Measurements from ENCODE around the gene MAPT. TPM values are rescaled to one million over a fixed set of nuclear protein-coding genes. Genes with fewer than 3 reads are reported as not detected.

The MAPT gene
- total and polyA plus RNA-seq, 2 of the 13 experiments (the other 11 are each of a cell fraction or from before 2014, with no cell fraction given) = 2.1 to 2.8 TPM

DNA sequence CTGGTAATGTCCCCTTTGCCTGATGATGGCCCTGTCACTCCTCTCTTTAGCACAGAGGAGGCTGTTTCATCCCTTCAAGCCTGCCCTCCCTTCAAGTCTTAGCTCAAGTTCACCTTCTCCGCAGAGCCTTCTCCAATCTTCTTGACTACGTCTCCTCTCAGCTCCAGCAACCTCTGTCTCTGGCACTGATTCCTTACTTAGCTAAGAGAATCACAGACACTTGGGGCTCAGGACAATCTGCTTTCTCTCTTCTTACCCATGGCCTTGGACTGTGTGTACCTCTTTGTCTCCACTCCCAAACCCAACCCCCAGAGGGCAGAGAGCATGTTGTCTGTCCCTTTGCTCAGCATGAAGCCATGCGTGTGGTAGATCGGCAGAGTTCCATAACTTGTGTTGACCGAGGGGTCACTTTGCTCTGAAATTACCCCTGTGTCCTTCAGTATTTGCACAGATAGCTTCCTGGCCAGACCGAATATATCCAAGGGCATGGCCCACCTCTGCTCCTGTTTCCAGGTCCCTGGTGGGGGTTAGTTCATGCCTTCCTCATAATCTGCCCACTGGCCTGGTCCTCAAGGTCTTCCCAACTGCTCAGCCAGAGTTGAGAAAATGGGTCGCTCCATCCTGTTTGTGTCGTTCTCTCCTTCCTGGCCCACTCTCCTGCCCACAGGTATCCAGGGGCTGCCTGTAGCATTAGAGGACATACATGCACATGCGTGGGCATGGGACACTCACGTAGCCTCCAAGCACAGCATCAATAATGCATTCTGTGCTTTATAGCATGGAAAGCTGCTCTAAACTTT lies 41.6 kb downstream of the MAPT start (continued):
- TF ChIP-seq ZIK1 (CRISPR knock-in tag; IDR thresholded peaks at IDR 0.05; ENCODE audit: borderline replicate concordance, low read depth) (peak; percentile 40; the same call in 1 of the 2 replicates), SOX5 (CRISPR knock-in tag; IDR thresholded peaks at IDR 0.05; ENCODE audit: borderline replicate concordance) (peak; percentile 98), TMF1 (CRISPR knock-in tag; IDR thresholded peaks at IDR 0.05; ENCODE audit: low read depth) (peak; percentile 65; the same call in 1 of the 2 replicates), GTF2F1 (IDR thresholded peaks at IDR 0.05; ENCODE audit: low read length) (no peak), ZSCAN30 (CRISPR knock-in tag; IDR thresholded peaks at IDR 0.05) (no peak), CENPT (CRISPR knock-in tag; IDR thresholded peaks at IDR 0.05; ENCODE audit: low read depth) (no peak), ZNF605 (CRISPR knock-in tag; IDR thresholded peaks at IDR 0.05) (peak; percentile 93), ZNF235 (CRISPR knock-in tag; IDR thresholded peaks at IDR 0.05; ENCODE audit: borderline replicate concordance) (no peak), KMT2B (CRISPR knock-in tag; IDR thresholded peaks at IDR 0.05) (no peak), ZNF557 (CRISPR knock-in tag; IDR thresholded peaks at IDR 0.05) (no peak), IRX3 (CRISPR knock-in tag; IDR thresholded peaks at IDR 0.05; ENCODE audit: borderline replicate concordance, low read depth) (peak; percentile 56; the same call in 1 of the 2 replicates), ZNF354B (CRISPR knock-in tag; IDR thresholded peaks at IDR 0.05) (no peak), MED1 (CRISPR knock-in tag; IDR thresholded peaks at IDR 0.05) (peak; percentile 94), FLYWCH1 (CRISPR knock-in tag; IDR thresholded peaks at IDR 0.05) (no peak), ZNF24 (IDR thresholded peaks at IDR 0.05) (no peak), JUND (CRISPR knock-in tag; IDR thresholded peaks at IDR 0.05) (0 out of 2 replicates have a peak, but pooled peaks have one; percentile 70), ZNF780A (CRISPR knock-in tag; IDR thresholded peaks at IDR 0.05) (no peak), ZSCAN22 (CRISPR knock-in tag; IDR thresholded peaks at IDR 0.05) (no peak), NR2F1 (CRISPR knock-in tag; IDR thresholded peaks at IDR 0.05) (peak; percentile 53 to 89), FOXA3 (CRISPR knock-in tag; IDR thresholded peaks at IDR 0.05) (peak; percentile 95), ZNF331 (CRISPR knock-in tag; IDR thresholded peaks at IDR 0.05) (peak; percentile 93), TARDBP (CRISPR knock-in tag; IDR thresholded peaks at IDR 0.05) (peak; percentile 97), ZNF572 (CRISPR knock-in tag; IDR thresholded peaks at IDR 0.05) (no peak; the same call in 1 of the 2 replicates), MEF2D (CRISPR knock-in tag; IDR thresholded peaks at IDR 0.05) (peak; percentile 88), ZNF775 (CRISPR knock-in tag; IDR thresholded peaks at IDR 0.05; ENCODE audit: borderline replicate concordance) (no peak)
- TF ChIP-seq, protein P1, sequence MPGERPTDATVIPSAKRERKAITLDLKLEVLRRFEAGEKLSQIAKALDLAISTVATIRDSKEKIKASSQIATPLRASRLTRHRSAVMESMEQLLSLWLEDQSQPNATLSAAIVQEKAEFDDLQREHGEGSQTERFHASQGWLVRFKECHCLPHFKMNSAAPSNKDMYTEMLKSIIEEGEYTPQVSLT (CRISPR knock-in tag; IDR thresholded peaks at IDR 0.05; ENCODE audit: borderline replicate concordance, low read depth) = no peak
- TF ChIP-seq, protein P2, sequence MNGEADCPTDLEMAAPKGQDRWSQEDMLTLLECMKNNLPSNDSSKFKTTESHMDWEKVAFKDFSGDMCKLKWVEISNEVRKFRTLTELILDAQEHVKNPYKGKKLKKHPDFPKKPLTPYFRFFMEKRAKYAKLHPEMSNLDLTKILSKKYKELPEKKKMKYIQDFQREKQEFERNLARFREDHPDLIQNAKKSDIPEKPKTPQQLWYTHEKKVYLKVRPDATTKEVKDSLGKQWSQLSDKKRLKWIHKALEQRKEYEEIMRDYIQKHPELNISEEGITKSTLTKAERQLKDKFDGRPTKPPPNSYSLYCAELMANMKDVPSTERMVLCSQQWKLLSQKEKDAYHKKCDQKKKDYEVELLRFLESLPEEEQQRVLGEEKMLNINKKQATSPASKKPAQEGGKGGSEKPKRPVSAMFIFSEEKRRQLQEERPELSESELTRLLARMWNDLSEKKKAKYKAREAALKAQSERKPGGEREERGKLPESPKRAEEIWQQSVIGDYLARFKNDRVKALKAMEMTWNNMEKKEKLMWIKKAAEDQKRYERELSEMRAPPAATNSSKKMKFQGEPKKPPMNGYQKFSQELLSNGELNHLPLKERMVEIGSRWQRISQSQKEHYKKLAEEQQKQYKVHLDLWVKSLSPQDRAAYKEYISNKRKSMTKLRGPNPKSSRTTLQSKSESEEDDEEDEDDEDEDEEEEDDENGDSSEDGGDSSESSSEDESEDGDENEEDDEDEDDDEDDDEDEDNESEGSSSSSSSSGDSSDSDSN (CRISPR knock-in tag; IDR thresholded peaks at IDR 0.05) = no peak; the same call in 1 of the 2 replicates

Data from HepG2 (cell line).